Left lung (tissue), 10 donors: ENCODE data around the gene AKIP1. TPM values are rescaled to one million over a fixed set of nuclear protein-coding genes. Genes with fewer than 3 reads are reported as not detected.

Experiments used
- ATAC-seq: fragments of 200-7000 bp; cut with Tn5 transposase; one replicate; pipeline ENCODE4 v1.9.1; 2020; ENCODE audit warnings: moderate library complexity
- DNase-seq, 4 donors: peaks; one replicate each; pipeline ENCODE4 v3.0.0-alpha.2; 2013 to 2020
- H3K27ac ChIP-seq, 2 donors: fragments of 200-600 bp; sonication (generic) in 1 of 2; one replicate each; pipeline versions ENCODE4 v1.5.0 to v1.8.0; 2020 to 2021
- H3K27me3 ChIP-seq, 2 donors: fragments of 200-600 bp; sonication (generic) in 1 of 2; one replicate each; pipeline versions ENCODE4 v1.5.0 to v1.8.0; 2020 to 2021
- H3K36me3 ChIP-seq, 2 donors: fragments of 200-600 bp; sonication (generic) in 1 of 2; one replicate each; pipeline versions ENCODE4 v1.5.0 to v1.8.0; 2020 to 2021
- H3K4me1 ChIP-seq, 2 donors: fragments of 200-600 bp; one replicate each; pipeline ENCODE4 v1.8.0; 2021
- H3K4me3 ChIP-seq, 2 donors: fragments of 200-600 bp; sonication (generic) in 1 of 2; one replicate each; pipeline versions ENCODE4 v1.5.0 to v1.8.0; 2020 to 2021; ENCODE audit warnings: mild to moderate bottlenecking in 1 of 2
- H3K9me3 ChIP-seq, 2 donors: fragments of 200-600 bp; sonication (generic) in 1 of 2; one replicate each; pipeline versions ENCODE4 v1.5.0 to v1.8.0; 2020 to 2021
- CTCF ChIP-seq, 2 donors: fragments of 200-600 bp; sonication (generic) in 1 of 2; IDR thresholded peaks; one replicate each; pipeline versions ENCODE4 v1.5.0 to v1.8.0; 2021; ENCODE audit warnings: antibody characterized with exemption in 2 of 2
- intact Hi-C, 2 donors: fragments of 100-400 bp; cut with DNase I; formaldehyde crosslinking; loops; one replicate each; pipeline versions ENCODE4 v1.11.2 to v1.14.2; 2022
- polyA plus RNA-seq, 6 donors: library from polyadenylated mRNA; unstranded; fragments of 120-200 nt; gene quantifications; one replicate each; pipeline ENCODE4 v1.2.1, GENCODE V29; 2013; ENCODE audit not compliant: insufficient read length in 6 of 6
- total RNA-seq, 2 donors: library from RNA; stranded (reverse); fragmentation: NEBNext Ultra II Directional; extraction: Animal tissue kit (Norgen Biotek cat#: 25700); gene quantifications; one replicate each; pipeline ENCODE4 v1.2.1, GENCODE V29; 2021
- donor health status: DM: no; HTN: yes; CAD: no.
- donor health status: DM: no; HTN: no; CAD: no.

AKIP1 gene
- total and polyA plus RNA-seq, 8 donors = 20.1 to 29.1 (median 22.5) TPM

GRCh38 chr11:8956860-8957259 lies 45.9 kb downstream of the AKIP1 start:
- Histone ChIP-seq H3K27me3 (no peaks in the 10 kb centered on the region), H3K4me1 (peaks cover 9 to 32% of the 10 kb centered on the region in 2 donors), H3K36me3 (peaks cover 0 to 61% of the 10 kb centered on the region in 2 donors), H3K9me3 (no peaks in the 10 kb centered on the region), H3K27ac (no peak overlapping the region), H3K4me3 (no peak overlapping the region)
- intact Hi-C loops = no loop called here
- no peak for TF ChIP-seq CTCF (IDR thresholded peaks at IDR 0.05)
- DNase-seq (no peak), ATAC-seq (no peak)

GRCh38 chr11:8959546-8960166 lies 48.7 kb downstream of the AKIP1 start:
- Histone ChIP-seq H3K4me3 (no peak overlapping the region), H3K27ac (peak overlapping the region; percentile 48 to 60), H3K9me3 (no peaks in the 10 kb centered on the region), H3K4me1 (peaks cover 18 to 51% of the 10 kb centered on the region in 2 donors), H3K36me3 (peaks cover 0 to 33% of the 10 kb centered on the region in 2 donors), H3K27me3 (no peaks in the 10 kb centered on the region)
- TF ChIP-seq CTCF (IDR thresholded peaks at IDR 0.05) = peak; percentile 38 to 44
- ATAC-seq (peak; percentile 59), DNase-seq (peak in 2 of 4 donors; percentile 49 to 75)
- intact Hi-C loops = no loop called here

GRCh38 chr11:8961401-8961800 lies 50.4 kb downstream of the AKIP1 start:
- no peak for ATAC-seq
- intact Hi-C loops = no loop called here
- H3K4me1 ChIP-seq = peaks cover 18 to 60% of the 10 kb centered on the region in 2 donors

GRCh38 chr11:8962841-8963240 lies 51.9 kb downstream of the AKIP1 start:
- H3K27ac ChIP-seq = peak overlapping the region in 1 of 2 donors; percentile 98
- ATAC-seq (no peak), DNase-seq (no peak)
- intact Hi-C loops = no loop called here
- peaks cover 18 to 60% of the 10 kb centered on the region in 2 donors for H3K4me1 ChIP-seq
- H3K4me3 ChIP-seq = peak overlapping the region in 1 of 2 donors; percentile 85
- H3K9me3 ChIP-seq = no peaks in the 10 kb centered on the region
- TF ChIP-seq CTCF (IDR thresholded peaks at IDR 0.05) = no peak
- peaks cover 0 to 5% of the 10 kb centered on the region in 2 donors for H3K36me3 ChIP-seq
- no peaks in the 10 kb centered on the region for H3K27me3 ChIP-seq

More at GRCh38 chr11:8961401-8961800, 50.4 kb downstream of the AKIP1 start:
- no peak overlapping the region for H3K27ac ChIP-seq
- peaks cover 0 to 15% of the 10 kb centered on the region in 2 donors for H3K36me3 ChIP-seq
- H3K27me3 ChIP-seq = no peaks in the 10 kb centered on the region
- DNase-seq = no peak
- H3K4me3 ChIP-seq = no peak overlapping the region
- H3K9me3 ChIP-seq = no peaks in the 10 kb centered on the region
- no peak for TF ChIP-seq CTCF (IDR thresholded peaks at IDR 0.05)

- Histone ChIP-seq H3K27me3 (no peaks in the 10 kb centered on the region), H3K36me3 (no peaks in the 10 kb centered on the region), H3K27ac (peak overlapping the region; percentile 96 to 98), H3K9me3 (no peaks in the 10 kb centered on the region), H3K4me3 (peak overlapping the region; percentile 81 to 85), H3K4me1 (peaks cover 18 to 59% of the 10 kb centered on the region in 2 donors)
- intact Hi-C loops = no loop called here
- no peak for TF ChIP-seq CTCF (IDR thresholded peaks at IDR 0.05)
- DNase-seq = peak in 2 of 4 donors; percentile 87 to 95
- peak; percentile 80 for ATAC-seq
Measured at GRCh38 chr11:8963569-8964323, 52.8 kb downstream of the AKIP1 start.
